SK-N-MC (cell line): ENCODE measurements around the gene UBE3A.

Experiments
- DNase-seq: peaks from one replicate; pipeline ENCODE4 v3.0.0-alpha.2; 2011; ENCODE audit warnings: low read depth, low spot score
- H3K27ac ChIP-seq: fragments of 200-600 bp; sonication (generic); 2 replicates; pipeline ENCODE4 v1.5.1; 2016; ENCODE audit warnings: mixed run types
- H3K36me3 ChIP-seq: fragments of 200-600 bp; sonication (generic); 2 replicates; pipeline ENCODE4 v1.6.1; 2017; ENCODE audit warnings: antibody characterized with exemption, low read length, mixed read lengths; ENCODE audit not compliant: insufficient read depth
- H3K4me3 ChIP-seq: fragments of 200-600 bp; sonication (generic); 2 replicates; pipeline ENCODE4 v1.5.1; 2016
- H3K9ac ChIP-seq: fragments of 200-600 bp; sonication (generic); 2 replicates; pipeline ENCODE4 v1.8.0; 2017; ENCODE audit warnings: mixed run types, mixed read lengths; ENCODE audit not compliant: insufficient read length
- H3K9me3 ChIP-seq: fragments of 200-600 bp; sonication (generic); 2 replicates; pipeline ENCODE4 v1.6.1; 2017; ENCODE audit warnings: low read depth, mild to moderate bottlenecking, antibody characterized with exemption, low read length, moderate library complexity, mixed read lengths
- EZH2 ChIP-seq: fragments of 200-600 bp; sonication (generic); IDR thresholded peaks from one replicate; pipeline ENCODE4 v1.6.1; 2017; ENCODE audit warnings: antibody characterized with exemption
- FOXP2 ChIP-seq: optimal IDR thresholded peaks from 2 replicates; pipeline ENCODE3; 2011; ENCODE audit warnings: mild to moderate bottlenecking, moderate library complexity; ENCODE audit not compliant: insufficient read depth; ENCODE audit errors: extremely low read length, control extremely low read depth
- POLR2AphosphoS5 ChIP-seq: IDR thresholded peaks from 2 replicates; pipeline ENCODE4 v1.6.1; 2012; ENCODE audit warnings: mild to moderate bottlenecking, low read depth, low read length, borderline replicate concordance

The UBE3A gene

GRCh38 chr15:25385986-25386385 is 52.8 kb downstream of the UBE3A start:
- no peak overlapping the region for H3K27ac ChIP-seq
- TF ChIP-seq EZH2 (no peak), FOXP2 (no peak), POLR2AphosphoS5 (no peak)
- no peak overlapping the region for H3K9ac ChIP-seq
- no peak for DNase-seq
- H3K4me3 ChIP-seq = no peak overlapping the region
- peaks cover 22% of the 10 kb centered on the region for H3K9me3 ChIP-seq
- peaks cover 84% of the 10 kb centered on the region for H3K36me3 ChIP-seq

- H3K27ac ChIP-seq = no peak overlapping the region
- H3K9ac ChIP-seq = no peak overlapping the region
- DNase-seq = no peak
- peaks cover 91% of the 10 kb centered on the region for H3K36me3 ChIP-seq
- TF ChIP-seq EZH2 = no peak
- TF ChIP-seq FOXP2 = no peak
- no peak for TF ChIP-seq POLR2AphosphoS5
- peaks cover 24% of the 10 kb centered on the region for H3K9me3 ChIP-seq
- no peak overlapping the region for H3K4me3 ChIP-seq
These were observed 57.2 kb downstream of the UBE3A start for GRCh38 chr15:25381579-25381978.

GRCh38 chr15:25378501-25378901 is 60.3 kb downstream of the UBE3A start:
- H3K36me3 ChIP-seq = peaks cover 91% of the 10 kb centered on the region
- H3K9ac ChIP-seq = no peak overlapping the region
- no peak overlapping the region for H3K27ac ChIP-seq
- peaks cover 13% of the 10 kb centered on the region for H3K9me3 ChIP-seq
- TF ChIP-seq EZH2 = no peak
- TF ChIP-seq FOXP2 = no peak
- no peak for TF ChIP-seq POLR2AphosphoS5
- no peak overlapping the region for H3K4me3 ChIP-seq
- no peak for DNase-seq

- Histone ChIP-seq H3K9me3 (peaks cover 10% of the 10 kb centered on the region; the same call in 1 of the 2 replicates), H3K27ac (no peak overlapping the region), H3K9ac (no peak overlapping the region), H3K36me3 (peaks cover 99% of the 10 kb centered on the region), H3K4me3 (no peak overlapping the region)
- DNase-seq = no peak
- TF ChIP-seq POLR2AphosphoS5 (no peak), EZH2 (no peak), FOXP2 (no peak)
These were observed 63.3 kb downstream of the UBE3A start for GRCh38 chr15:25375557-25375956.

GRCh38 chr15:25374143-25374542 is 64.7 kb downstream of the UBE3A start:
- no peak for DNase-seq
- TF ChIP-seq FOXP2 (no peak), POLR2AphosphoS5 (no peak), EZH2 (no peak)
- Histone ChIP-seq H3K9me3 (peaks cover 7% of the 10 kb centered on the region; the same call in 1 of the 2 replicates), H3K4me3 (no peak overlapping the region), H3K36me3 (peaks cover 98% of the 10 kb centered on the region), H3K9ac (no peak overlapping the region), H3K27ac (no peak overlapping the region)

- H3K4me3 ChIP-seq = no peak overlapping the region
- no peak for TF ChIP-seq FOXP2
- no peak for TF ChIP-seq EZH2
- TF ChIP-seq POLR2AphosphoS5 = no peak
- H3K9me3 ChIP-seq = peaks cover 7% of the 10 kb centered on the region; the same call in 1 of the 2 replicates
- H3K27ac ChIP-seq = no peak overlapping the region
- DNase-seq = no peak
- no peak overlapping the region for H3K9ac ChIP-seq
- peaks cover 97% of the 10 kb centered on the region for H3K36me3 ChIP-seq
These were observed 66.5 kb downstream of the UBE3A start for GRCh38 chr15:25372298-25372697.

GRCh38 chr15:25368850-25369249 is 70.0 kb downstream of the UBE3A start:
- peaks cover 6% of the 10 kb centered on the region; the same call in 1 of the 2 replicates for H3K9me3 ChIP-seq
- H3K27ac ChIP-seq = no peak overlapping the region
- no peak overlapping the region for H3K4me3 ChIP-seq
- TF ChIP-seq FOXP2 (no peak), POLR2AphosphoS5 (no peak), EZH2 (no peak)
- no peak overlapping the region for H3K9ac ChIP-seq
- DNase-seq = no peak
- H3K36me3 ChIP-seq = peaks cover 82% of the 10 kb centered on the region

- Histone ChIP-seq H3K9me3 (peaks cover 5% of the 10 kb centered on the region), H3K9ac (no peak overlapping the region), H3K27ac (no peak overlapping the region), H3K36me3 (peaks cover 79% of the 10 kb centered on the region), H3K4me3 (no peak overlapping the region)
- TF ChIP-seq EZH2 (no peak), FOXP2 (no peak), POLR2AphosphoS5 (no peak)
- no peak for DNase-seq
These were observed 72.8 kb downstream of the UBE3A start for GRCh38 chr15:25366058-25366457.

GRCh38 chr15:25362545-25362944 is 76.3 kb downstream of the UBE3A start:
- TF ChIP-seq FOXP2 (no peak), EZH2 (no peak), POLR2AphosphoS5 (no peak)
- DNase-seq = no peak
- Histone ChIP-seq H3K27ac (no peak overlapping the region), H3K36me3 (peaks cover 74% of the 10 kb centered on the region), H3K9me3 (peaks cover 5% of the 10 kb centered on the region), H3K9ac (no peak overlapping the region), H3K4me3 (no peak overlapping the region)
